Skeletal muscle tissue (tissue), 4 donors: ENCODE measurements around the gene LAMA2. TPM values are rescaled to one million over a fixed set of nuclear protein-coding genes. Genes with fewer than 3 reads are reported as not detected.

Experiments used
- H3K27ac ChIP-seq: one replicate; pipeline ENCODE4 v1.7.0; 2013; ENCODE audit warnings: mild to moderate bottlenecking, low read depth, low read length, inconsistent platforms
- H3K27me3 ChIP-seq, 3 donors: one replicate each; pipeline ENCODE4 v1.7.0; 2013; ENCODE audit warnings: low read length in 3 of 3; ENCODE audit not compliant: control insufficient read depth in 3 of 3, insufficient read depth in 3 of 3
- H3K36me3 ChIP-seq, 3 donors: one replicate each; pipeline ENCODE4 v1.7.0; 2013; ENCODE audit warnings: low read length in 3 of 3; ENCODE audit not compliant: control insufficient read depth in 3 of 3, insufficient read depth in 3 of 3
- H3K4me1 ChIP-seq, 3 donors: one replicate each; pipeline ENCODE4 v1.7.0; 2013; ENCODE audit warnings: low read length in 3 of 3, mild to moderate bottlenecking in 3 of 3; ENCODE audit not compliant: control insufficient read depth in 3 of 3, insufficient read depth in 3 of 3
- H3K4me3 ChIP-seq, 3 donors: one replicate each; pipeline ENCODE4 v1.7.0; 2013; ENCODE audit warnings: low read length in 3 of 3
- H3K9ac ChIP-seq, 3 donors: one replicate each; pipeline ENCODE4 v1.7.0; 2013; ENCODE audit warnings: low read length in 3 of 3, mild to moderate bottlenecking in 3 of 3, moderate library complexity in 2 of 3, low read depth in 1 of 3
- H3K9me3 ChIP-seq, 3 donors: one replicate each; pipeline ENCODE4 v1.7.0; 2013; ENCODE audit warnings: low read length in 3 of 3; ENCODE audit not compliant: control insufficient read depth in 3 of 3
- total RNA-seq: library from RNA; depleted of rRNA; stranded (reverse); fragments of >200 nt; gene quantifications from one replicate; pipeline ENCODE4 v1.2.3, GENCODE V29; 2014
- donor health status: Osteomylitis.

LAMA2 gene
- total RNA-seq, 1 donor from 2014 or later, result 187 TPM

DNA sequence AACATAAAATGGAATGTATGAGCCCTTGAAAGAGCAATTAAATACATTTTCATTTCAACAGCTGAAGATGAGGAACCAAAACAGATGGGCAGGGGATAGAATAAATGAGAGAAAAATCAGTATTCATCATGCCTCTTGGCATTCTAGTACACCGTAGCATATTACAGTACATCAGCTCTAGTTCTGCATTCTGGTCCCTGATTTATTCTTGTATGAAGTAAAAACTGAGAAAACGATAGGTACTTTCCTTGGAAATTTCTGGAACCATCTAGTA is 477.7 kb downstream of the LAMA2 start:
- Histone ChIP-seq H3K4me1 (no peaks in the 10 kb centered on the region), H3K9me3 (no peaks in the 10 kb centered on the region), H3K36me3 (no peaks in the 10 kb centered on the region), H3K27me3 (no peaks in the 10 kb centered on the region), H3K27ac (no peak overlapping the region), H3K9ac (no peak overlapping the region), H3K4me3 (no peak overlapping the region)

DNA sequence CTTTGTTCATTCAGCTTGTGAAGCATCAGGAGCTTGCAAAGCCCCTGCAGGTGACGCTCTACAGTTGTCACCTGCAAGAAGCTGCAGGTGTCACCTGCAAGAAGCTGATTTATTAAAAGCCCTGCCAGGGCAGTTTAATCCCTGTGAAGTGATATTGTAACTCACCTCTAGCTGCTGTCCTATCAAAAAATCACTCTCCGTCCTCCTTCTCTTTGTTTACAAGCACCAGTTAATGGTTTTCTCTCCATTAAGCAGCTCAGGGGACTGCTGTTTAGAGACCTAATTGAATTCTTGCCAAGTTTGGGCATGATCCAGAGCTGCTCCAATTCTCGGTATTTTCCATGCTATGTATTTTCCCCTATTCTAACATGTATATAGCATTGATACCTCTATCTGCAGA is 481.1 kb downstream of the LAMA2 start:
- no peaks in the 10 kb centered on the region for H3K9me3 ChIP-seq
- H3K27me3 ChIP-seq, result no peaks in the 10 kb centered on the region
- no peaks in the 10 kb centered on the region for H3K4me1 ChIP-seq
- no peak overlapping the region for H3K4me3 ChIP-seq
- H3K9ac ChIP-seq, result no peak overlapping the region
- H3K36me3 ChIP-seq, result peaks cover 0 to 10% (median 7%) of the 10 kb centered on the region in 3 donors
- no peak overlapping the region for H3K27ac ChIP-seq

DNA sequence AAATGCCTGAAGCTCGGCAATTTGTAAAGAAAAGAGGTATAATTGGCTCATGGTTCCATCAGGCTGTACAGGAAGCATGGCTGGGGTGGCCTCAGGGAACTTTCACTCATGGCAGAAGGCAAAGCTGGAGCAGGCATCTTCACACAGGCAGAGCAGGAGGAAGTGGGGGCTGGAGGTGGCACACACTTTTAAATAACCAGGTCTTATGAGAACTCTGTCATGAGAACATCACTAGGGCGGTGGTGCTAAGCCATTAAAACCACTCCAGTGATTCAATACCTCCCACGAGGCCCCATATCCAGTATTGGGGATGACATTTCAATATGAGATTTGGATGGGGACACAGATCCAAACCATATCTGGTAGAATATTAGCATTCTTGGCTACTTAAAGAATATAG is 481.8 kb downstream of the LAMA2 start:
- Histone ChIP-seq H3K36me3 (peaks cover 0 to 10% (median 7%) of the 10 kb centered on the region in 3 donors), H3K9ac (no peak overlapping the region), H3K27me3 (no peaks in the 10 kb centered on the region), H3K9me3 (no peaks in the 10 kb centered on the region), H3K27ac (no peak overlapping the region), H3K4me1 (no peaks in the 10 kb centered on the region), H3K4me3 (no peak overlapping the region)

DNA sequence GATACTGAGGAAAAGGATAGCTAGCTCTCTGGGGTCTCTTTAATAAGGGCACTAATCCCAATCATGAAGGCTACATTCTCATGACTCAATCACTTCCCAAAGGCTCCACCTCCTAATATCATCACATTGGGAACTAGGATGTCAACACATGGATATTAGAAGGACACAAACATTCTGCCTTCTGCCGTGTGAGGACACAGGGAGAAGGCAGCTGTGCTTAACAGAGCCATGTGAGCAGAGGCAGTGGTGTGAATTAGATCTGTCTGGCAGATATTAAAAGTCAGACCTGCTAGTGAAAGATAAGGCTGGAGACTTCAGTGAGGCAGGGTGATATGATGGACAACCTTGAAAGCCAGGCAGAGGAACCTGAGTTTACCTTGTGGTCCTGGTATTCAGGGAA is 485.1 kb downstream of the LAMA2 start:
- no peak overlapping the region for H3K27ac ChIP-seq
- no peak overlapping the region for H3K9ac ChIP-seq
- H3K36me3 ChIP-seq, result peaks cover 0 to 10% (median 7%) of the 10 kb centered on the region in 3 donors
- H3K4me1 ChIP-seq, result no peaks in the 10 kb centered on the region
- H3K4me3 ChIP-seq, result no peak overlapping the region
- H3K9me3 ChIP-seq, result no peaks in the 10 kb centered on the region
- no peaks in the 10 kb centered on the region for H3K27me3 ChIP-seq

DNA sequence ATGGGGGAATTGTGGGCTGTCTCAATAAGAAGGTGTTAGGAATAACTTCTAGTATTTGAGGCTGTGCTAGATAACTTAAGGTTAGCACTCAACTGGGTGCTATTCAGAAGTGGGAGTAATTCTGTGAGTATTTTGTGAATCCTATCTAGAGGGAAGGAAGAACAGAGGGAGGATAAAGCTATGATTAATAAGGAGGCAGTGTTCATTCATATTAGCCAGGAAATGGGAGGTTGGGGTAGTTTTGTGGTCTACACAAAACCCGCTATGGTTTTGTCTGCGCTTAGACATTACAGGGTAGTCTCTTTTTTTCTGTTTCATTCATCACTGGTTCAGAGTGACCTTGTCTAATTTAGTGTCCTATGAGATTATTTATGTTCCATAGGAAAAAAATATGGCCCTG is 486.0 kb downstream of the LAMA2 start:
- no peak overlapping the region for H3K27ac ChIP-seq
- H3K36me3 ChIP-seq, result peaks cover 0 to 10% (median 7%) of the 10 kb centered on the region in 3 donors
- no peak overlapping the region for H3K9ac ChIP-seq
- H3K9me3 ChIP-seq, result no peaks in the 10 kb centered on the region
- no peak overlapping the region for H3K4me3 ChIP-seq
- H3K4me1 ChIP-seq, result no peaks in the 10 kb centered on the region
- no peaks in the 10 kb centered on the region for H3K27me3 ChIP-seq

DNA sequence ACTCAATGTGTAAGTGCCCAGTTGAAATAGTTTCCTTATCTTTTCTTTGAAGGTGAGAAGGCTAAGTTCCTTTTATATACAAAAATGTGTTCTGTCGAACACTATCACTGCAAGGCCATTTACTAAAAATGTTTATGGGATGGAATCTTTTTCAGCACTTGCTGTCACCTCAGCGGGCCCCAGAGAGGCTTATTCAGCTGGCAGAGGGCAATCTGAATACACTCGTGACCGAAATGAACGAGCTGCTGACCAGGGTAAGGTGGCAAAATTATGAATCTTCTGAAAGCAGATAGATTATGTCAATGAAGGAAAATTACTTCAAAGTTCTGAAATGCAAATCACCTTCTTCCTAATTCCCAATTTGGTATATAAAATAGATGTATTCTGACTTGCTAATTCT is 486.8 kb downstream of the LAMA2 start:
- Histone ChIP-seq H3K9ac (no peak overlapping the region), H3K36me3 (peaks cover 0 to 10% (median 7%) of the 10 kb centered on the region in 3 donors), H3K4me1 (no peaks in the 10 kb centered on the region), H3K9me3 (no peaks in the 10 kb centered on the region), H3K4me3 (no peak overlapping the region), H3K27ac (no peak overlapping the region), H3K27me3 (no peaks in the 10 kb centered on the region)

DNA sequence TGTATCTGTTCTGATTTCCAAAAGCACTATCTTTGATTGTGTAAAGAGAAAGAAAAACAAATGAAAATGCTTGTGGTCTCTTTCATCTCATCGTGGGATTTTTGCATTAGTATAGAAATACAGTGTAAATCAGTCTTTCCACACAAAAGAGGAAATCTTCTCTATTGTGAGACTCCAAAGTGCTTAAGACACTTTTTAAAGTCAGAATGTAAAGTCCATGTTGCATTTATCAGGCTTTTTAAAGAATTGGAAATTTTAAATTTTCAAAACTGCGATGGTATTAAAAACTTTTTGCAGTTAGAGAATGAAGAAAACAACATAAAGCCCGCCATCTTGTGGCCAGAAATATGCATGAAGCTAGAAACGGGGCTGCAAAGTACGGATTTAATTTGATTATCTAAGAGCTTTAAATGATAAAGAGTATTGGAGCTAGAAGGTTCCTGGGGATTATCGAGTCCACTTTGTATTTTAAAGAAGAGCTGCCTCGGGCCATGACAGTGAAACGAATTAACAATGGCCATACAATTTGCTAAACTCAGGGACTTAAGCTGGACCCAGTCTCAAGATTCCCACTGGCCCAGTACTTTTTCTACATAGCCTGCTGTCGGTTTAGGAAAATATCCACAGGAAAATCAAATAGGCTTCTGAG is 487.5 kb downstream of the LAMA2 start:
- H3K9me3 ChIP-seq, result no peaks in the 10 kb centered on the region
- no peak overlapping the region for H3K4me3 ChIP-seq
- no peak overlapping the region for H3K27ac ChIP-seq
- no peaks in the 10 kb centered on the region for H3K27me3 ChIP-seq
- H3K4me1 ChIP-seq, result no peaks in the 10 kb centered on the region
- peaks cover 0 to 10% (median 7%) of the 10 kb centered on the region in 3 donors for H3K36me3 ChIP-seq
- peak overlapping the region in 1 of 3 donors; percentile 17 for H3K9ac ChIP-seq

DNA sequence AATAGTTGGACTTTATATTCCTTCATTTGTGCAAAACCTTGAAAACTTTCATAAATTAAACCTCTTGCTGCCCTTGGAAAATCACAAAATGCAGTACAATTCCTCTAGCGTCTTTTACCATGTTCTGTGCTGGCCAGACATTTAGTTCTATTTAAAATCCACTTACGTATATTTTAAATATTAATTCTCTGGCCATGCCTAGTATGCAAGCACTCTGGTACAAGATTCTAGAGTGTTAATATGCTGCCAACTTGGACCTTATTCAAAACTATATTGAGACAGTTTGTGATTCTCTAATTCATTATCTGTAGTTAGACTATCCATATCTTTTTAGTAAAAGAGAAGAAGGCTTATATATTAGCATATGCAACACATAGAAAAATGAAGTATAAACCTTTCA is 498.9 kb downstream of the LAMA2 start:
- Histone ChIP-seq H3K36me3 (peaks cover 0 to 5% (median 2%) of the 10 kb centered on the region in 3 donors), H3K9ac (no peak overlapping the region), H3K27ac (no peak overlapping the region), H3K27me3 (no peaks in the 10 kb centered on the region), H3K4me3 (no peak overlapping the region), H3K9me3 (no peaks in the 10 kb centered on the region), H3K4me1 (no peaks in the 10 kb centered on the region)

DNA sequence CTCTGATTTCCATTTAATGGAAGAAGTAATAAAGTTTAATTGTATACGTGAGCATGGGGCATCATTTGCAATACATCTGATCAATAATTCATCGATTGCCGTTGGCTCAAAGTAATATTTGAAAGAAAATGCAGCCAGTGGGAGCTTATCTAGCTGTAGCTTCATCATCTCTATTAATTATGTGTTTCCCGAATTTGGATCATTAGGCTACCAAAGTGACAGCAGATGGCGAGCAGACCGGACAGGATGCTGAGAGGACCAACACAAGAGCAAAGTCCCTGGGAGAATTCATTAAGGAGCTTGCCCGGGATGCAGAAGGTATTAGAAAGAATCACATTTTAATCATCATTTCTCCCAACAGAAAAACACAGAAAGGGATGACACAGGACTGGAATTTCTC is 500.0 kb downstream of the LAMA2 start:
- Histone ChIP-seq H3K27me3 (no peaks in the 10 kb centered on the region), H3K36me3 (peaks cover 0 to 14% (median 2%) of the 10 kb centered on the region in 3 donors), H3K4me3 (no peak overlapping the region), H3K9me3 (no peaks in the 10 kb centered on the region), H3K4me1 (no peaks in the 10 kb centered on the region), H3K9ac (no peak overlapping the region), H3K27ac (no peak overlapping the region)

DNA sequence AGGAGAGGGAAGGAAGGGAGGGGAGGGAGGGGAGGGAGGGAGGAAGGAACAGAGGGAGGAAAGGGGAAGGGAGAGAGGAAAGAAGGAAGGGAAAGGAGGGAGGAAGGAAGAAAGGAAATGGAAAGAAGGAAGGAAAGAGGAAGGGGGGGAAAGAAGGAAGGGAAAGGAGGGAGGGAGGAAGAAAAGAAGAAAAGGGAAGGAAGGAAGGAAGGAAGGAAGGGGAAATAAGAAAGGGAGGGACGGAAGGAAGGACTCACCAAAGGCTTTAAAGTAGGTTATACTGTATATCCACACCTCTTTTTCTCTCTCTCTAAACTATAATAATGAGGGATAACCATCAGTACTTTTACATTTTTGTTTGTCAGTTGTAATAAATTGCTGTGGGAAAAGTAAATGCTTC is 502.2 kb downstream of the LAMA2 start:
- peaks cover 0 to 14% (median 2%) of the 10 kb centered on the region in 3 donors for H3K36me3 ChIP-seq
- no peaks in the 10 kb centered on the region for H3K4me1 ChIP-seq
- H3K4me3 ChIP-seq, result no peak overlapping the region
- H3K27ac ChIP-seq, result no peak overlapping the region
- H3K9me3 ChIP-seq, result no peaks in the 10 kb centered on the region
- H3K9ac ChIP-seq, result no peak overlapping the region
- H3K27me3 ChIP-seq, result no peaks in the 10 kb centered on the region
